Limb (tissue), 2 donors: ENCODE results near the gene IQCE.
"Not testable (repeated sequence)": the region's sequence is repeated elsewhere in the genome, so short reads cannot be mapped to it uniquely, and the experiment has no call there.

ENCODE experiments used
- DNase-seq, 2 donors: peaks; one replicate each; pipeline ENCODE4 v3.0.0-alpha.2; 2016; ENCODE audit errors: extremely low spot score in 2 of 2

IQCE gene

DNA sequence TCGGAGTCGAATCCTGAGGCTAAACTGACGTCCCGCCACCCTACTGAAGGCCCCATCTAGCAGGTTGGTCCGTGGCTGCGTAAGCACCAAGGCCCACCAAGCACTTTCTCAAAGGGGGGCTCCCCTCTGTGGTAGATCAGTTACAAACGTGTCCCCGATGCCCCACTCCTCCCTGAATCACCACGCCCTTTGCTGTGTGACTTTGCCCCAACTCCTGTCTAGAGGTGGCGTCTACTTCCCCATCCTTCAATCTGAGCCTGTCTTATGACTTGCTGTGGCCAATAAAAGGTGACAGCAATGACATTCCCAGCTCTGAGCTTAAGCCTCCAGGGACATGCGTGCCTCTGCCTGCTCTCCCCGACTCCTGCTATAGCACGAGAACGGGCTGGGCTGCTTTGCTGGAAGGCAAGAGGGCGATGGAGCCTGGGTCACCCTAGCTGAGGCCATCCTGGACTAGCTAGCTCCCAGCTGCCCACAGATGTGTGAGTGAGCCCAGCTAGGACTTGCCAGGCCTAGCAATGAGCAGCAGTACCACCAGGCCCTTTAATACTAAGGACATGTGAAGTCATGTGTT, 26.5 kb upstream of the IQCE start:
- DNase-seq = not testable (repeated sequence)

DNA sequence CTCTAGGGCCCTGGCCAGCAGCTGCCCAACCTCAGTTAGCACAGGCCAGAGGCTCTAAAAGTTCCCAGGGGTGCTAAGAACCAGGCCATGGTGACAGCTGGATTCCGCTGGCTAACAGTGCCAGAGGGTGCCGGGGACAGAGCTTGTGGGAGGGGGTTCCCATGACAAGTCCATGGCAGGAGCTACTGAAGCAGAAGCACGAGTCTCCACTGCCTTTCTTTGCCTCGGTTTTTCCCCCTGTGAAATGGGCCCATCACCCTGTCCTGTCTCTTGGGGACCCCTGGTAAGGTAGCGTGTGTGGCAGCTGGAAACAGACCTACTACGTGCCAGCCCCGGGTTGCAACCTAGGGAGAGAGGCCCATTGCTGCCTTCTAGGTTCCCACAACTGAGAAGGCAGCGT, 26.0 kb upstream of the IQCE start:
- DNase-seq = not testable (repeated sequence)

DNA sequence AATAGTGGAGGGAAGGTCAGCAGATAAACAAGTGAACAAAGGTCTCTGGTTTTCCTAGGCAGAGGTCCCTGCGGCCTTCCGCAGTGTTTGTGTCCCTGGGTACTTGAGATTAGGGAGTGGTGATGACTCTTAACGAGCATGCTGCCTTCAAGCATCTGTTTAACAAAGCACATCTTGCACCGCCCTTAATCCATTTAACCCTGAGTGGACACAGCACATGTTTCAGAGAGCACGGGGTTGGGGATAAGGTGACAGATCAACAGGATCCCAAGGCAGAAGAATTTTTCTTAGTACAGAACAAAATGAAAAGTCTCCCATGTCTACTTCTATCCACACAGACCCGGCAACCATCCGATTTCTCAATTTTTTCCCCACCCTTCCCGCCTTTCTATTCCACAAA, 25.2 kb upstream of the IQCE start:
- DNase-seq = not testable (repeated sequence)

DNA sequence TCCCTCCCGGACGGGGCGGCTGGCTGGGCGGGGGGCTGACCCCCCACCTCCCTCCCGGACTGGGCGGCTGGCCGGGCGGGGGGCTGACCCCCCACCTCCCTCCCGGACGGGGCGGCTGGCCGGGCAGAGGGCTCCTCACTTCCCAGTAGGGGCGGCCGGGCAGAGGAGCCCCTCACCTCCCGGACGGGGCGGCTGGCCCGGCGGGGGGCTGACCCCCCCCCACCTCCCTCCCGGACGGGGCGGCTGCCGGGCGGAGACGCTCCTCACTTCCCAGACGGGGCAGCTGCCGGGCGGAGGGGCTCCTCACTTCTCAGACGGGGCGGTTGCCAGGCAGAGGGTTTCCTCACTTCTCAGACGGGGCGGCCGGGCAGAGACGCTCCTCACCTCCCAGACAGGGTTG, 24.6 kb upstream of the IQCE start:
- not testable (repeated sequence) for DNase-seq

DNA sequence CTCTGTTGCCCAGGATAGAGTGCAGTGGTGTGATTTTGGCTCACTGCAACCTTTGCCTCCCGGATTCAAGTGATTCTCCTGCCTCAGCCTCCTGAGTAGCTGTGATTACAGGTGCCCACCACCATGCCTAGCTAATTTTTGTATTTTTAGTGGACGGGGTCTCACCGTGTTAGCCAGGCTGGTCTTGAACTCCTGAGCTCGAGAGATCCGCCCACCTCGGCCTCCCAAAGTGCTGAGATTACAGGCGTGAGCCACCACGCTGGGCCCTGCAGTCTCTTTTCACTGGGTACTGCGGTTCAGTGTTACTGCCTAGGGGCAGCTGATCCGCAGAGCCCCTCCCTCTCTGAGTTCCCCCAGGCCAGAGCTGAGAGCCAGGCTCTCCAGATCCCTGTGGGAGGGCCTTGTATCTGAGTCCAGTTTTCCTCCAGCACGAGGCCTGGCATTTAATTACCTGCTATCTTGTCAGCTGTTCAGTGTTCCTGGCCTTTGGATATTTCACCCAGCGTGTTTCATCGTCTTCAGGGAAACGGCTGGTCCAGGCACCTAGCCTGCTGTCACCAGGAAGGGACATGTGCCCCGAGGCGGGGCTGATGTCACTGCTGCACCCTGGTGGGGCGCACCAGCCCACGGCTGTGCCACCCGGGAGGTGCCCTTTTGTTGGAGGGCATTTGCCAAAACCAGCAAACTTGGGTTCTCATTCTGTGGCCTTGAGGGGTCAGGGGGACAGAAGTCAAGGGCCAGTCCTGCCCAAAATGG, 22.7 kb upstream of the IQCE start:
- DNase-seq = not testable (repeated sequence)

DNA sequence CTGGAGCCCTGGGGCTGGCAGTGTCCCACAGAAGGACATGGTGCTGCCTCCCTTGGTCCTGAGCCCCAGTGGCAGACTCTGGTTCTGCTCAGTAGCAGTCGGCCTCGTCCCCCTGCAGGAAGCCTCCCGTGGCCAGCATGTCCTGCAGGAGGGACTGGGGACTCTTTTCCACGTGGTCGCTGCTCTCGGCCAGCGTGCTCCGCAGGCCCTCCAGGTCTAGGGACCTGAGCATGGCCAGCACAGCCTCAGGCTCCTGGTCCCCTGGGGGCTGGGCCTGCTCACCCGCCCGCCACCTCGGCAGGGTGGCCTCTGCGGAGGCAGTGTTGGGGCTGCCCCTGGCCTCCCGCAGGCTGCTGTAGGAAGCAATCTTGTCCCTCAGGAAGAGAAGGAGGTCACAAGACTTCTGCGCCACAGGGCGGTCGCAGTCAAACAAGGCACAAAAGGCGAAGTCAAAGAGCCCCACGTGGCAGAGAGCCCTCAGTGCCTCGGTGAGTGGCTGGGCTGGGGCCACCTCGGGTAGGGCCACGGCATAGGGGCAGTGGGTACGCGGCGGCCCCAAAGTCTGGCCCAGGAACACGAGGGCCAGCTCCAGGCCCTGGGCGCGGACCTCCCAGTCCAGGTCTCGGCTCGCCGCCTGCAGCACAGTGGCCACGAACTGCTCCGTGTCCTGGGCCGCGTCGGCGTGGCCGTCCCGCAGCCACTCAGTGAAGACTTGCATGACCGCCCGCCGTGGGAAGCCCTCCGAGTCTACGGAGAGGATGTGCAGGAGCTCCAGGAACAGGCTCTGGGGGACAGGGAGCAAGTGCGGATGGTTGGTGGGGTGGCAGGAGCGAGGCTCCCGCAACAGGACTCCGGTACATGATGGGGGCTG, 20.6 kb upstream of the IQCE start:
- DNase-seq = no peak

DNA sequence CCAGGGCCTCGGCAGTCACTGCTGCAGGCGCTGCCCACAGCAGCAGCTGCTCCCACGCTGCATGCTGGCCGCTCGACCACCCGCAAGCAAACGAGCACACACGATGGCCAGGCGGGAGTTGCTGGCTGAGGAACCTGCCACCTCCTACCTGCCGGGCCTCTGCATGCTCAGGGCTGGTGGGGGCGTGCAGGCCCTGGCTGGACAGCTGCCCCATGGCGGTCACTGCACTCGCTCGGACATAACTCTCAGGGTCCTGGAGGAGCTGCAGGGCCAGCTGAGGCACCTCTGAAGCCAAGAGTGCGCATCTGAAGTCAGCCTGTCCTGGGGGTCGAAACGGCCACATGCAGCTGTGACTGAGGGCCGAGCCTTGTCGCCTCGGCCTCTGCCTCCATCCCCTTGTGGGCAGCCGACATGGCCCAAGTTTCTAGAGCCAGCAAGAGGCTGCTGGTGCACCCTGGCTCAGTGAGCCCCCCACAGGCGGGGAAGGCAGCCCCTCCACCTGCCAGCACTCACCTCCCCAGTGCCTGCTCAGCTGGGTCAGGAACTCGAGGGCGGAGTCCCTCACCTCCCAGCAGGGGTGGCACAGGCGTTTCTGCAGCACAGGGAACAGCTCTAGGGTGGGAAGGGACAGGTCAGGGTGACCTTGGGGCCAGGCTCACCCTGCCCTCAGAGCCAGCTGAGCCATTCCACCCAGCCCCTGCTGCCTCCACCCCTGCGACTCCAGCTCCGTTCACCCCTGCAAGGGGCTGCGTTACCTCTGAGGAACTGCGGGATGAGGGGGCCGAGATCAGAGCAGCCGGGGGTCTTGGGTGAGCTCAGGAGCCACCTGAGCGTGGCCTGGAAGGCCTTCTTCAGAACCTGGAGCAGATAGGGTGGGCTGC, 19.5 kb upstream of the IQCE start:
- DNase-seq = peak in 1 of 2 donors; percentile 32

DNA sequence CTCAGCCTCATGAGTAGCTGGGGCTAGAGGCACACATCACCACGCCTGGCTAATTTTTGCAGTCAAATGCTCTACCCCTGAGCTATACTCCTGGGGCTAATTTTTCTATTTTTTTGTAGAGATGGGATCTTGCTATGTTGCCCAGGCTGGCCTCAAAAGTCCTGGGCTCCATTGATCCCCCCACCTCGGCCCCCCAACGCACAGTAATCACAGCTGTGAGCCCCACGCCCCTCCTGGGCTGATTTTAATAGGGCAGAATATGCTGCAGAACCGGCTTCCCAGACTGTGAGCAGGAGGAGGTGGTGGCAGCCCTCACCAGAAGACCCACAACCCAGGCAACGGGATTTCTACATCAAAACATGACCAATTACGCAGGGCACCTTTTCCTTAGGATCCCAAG, 18.6 kb upstream of the IQCE start:
- DNase-seq = no peak

DNA sequence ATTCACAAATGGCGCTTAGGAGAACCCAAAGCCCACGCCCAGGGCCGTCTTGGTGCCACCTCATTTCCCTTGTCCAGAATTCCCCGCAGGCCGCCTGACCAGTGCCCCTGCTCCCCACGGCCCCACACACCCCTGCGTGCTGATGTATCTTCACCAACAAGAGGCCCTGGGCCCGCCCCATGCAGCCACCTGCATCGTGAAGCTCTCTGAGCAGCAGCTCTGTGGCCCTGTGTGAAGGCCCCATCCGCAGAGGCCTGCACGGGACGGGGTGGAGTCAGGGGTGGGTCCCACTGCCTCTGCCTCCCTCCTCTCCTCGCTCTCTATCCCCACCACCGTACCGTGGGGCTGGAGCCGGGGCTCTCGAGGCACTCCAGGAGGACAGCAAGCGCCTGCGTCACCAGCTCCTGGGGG, 18.1 kb upstream of the IQCE start:
- no peak for DNase-seq

GRCh38 chr7:2541291-2542010, 17.3 kb upstream of the IQCE start:
- no peak for DNase-seq

- DNase-seq = no peak
Measured at GRCh38 chr7:2542011-2542915, 16.5 kb upstream of the IQCE start.

GRCh38 chr7:2542916-2543871, 15.6 kb upstream of the IQCE start:
- DNase-seq = no peak

- DNase-seq = no peak
Measured at GRCh38 chr7:2544541-2545188, 14.1 kb upstream of the IQCE start.

- DNase-seq = no peak
Measured at GRCh38 chr7:2545746-2546425, 12.9 kb upstream of the IQCE start.

- DNase-seq = no peak
Measured at GRCh38 chr7:2546776-2547586, 11.8 kb upstream of the IQCE start.

DNA sequence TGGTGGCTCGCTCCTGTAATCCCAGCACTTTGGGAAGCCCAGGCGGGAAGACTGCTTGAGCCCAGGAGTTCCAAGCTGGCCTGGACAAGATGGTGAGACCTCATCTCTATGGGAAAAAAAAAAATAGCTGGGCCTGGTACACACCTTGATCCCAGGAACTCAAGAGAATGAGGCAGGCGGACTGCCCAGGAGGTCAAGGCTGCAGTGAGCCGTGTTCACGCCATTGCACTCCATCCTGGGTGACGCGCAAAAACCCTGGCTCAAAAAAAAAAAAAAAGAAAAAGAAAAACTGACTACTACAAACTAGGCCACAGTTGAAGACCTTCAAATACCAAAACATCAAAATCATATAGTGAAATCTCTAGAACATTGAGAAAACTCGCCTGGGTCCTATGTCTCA, 7.4 kb upstream of the IQCE start:
- DNase-seq = no peak

- DNase-seq = no peak
Measured at GRCh38 chr7:2553108-2553507, 5.7 kb upstream of the IQCE start.
